Measurements from ENCODE around the gene CA6. TPM values are rescaled to one million over a fixed set of nuclear protein-coding genes. Genes with fewer than 3 reads are reported as not detected.

Gene CA6
- total RNA-seq, 2 donors from 2014 or later: not detected

DNA sequence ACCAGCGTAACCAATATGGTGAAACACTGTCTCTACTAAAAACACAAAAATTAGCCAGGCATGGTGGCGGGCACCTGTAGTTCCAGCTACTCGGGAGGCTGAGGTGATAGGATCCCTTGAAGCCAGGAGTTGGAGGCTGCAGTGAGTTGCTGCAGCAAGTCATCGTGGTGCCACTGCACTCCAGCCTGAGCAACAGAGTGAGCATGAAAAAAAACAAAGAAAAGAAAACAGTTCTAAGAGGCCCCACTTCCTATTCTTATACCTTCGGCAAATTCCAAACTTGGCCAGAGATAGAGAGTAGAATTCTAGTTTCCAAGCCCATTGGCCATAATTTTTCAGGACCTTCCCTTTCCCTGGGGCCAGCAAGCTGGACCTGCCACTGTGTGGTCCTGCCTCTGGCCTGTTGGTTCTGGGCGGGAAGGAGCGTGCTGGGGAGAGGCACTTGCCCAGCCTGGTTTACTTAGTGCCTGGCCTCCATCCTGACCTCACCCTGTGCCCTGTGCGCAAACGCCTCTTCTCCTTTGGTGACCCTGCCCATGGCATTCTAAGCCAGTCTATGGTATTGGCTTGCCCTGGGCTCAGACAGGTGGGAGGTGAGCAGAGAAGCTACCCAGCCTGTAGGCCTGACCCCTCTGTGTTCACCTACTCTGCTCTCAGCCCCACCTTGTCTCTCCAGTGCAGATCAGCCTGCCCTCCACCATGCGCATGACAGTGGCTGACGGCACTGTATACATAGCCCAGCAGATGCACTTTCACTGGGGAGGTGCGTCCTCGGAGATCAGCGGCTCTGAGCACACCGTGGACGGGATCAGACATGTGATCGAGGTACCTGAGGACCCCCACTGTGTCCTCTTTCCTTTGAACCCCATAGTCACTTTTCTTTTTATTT, 11.0 kb downstream of the CA6 start:
- DNase-seq: no peak
- TF ChIP-seq POLR2A (IDR thresholded peaks at IDR 0.05) (no peak), CTCF (IDR thresholded peaks at IDR 0.05) (no peak)
- 84 to 87% methylated on average over 14 to 17 of the region's 17 CpGs for WGBS, 2 donors
- Histone ChIP-seq H3K9me3 (no peaks in the 10 kb centered on the region), H3K36me3 (replicated peaks in 1 of 2; ENCODE audit: insufficient read depth in 1 of 2, low read depth in 2 of 2) (no peaks in the 10 kb centered on the region), H3K27ac (no peak overlapping the region), H3K4me1 (no peaks in the 10 kb centered on the region), H3K4me3 (no peak overlapping the region), H3K27me3 (no peaks in the 10 kb centered on the region)
- no peak for ATAC-seq
- intact Hi-C loops (cut with DNase I): no loop called here

DNA sequence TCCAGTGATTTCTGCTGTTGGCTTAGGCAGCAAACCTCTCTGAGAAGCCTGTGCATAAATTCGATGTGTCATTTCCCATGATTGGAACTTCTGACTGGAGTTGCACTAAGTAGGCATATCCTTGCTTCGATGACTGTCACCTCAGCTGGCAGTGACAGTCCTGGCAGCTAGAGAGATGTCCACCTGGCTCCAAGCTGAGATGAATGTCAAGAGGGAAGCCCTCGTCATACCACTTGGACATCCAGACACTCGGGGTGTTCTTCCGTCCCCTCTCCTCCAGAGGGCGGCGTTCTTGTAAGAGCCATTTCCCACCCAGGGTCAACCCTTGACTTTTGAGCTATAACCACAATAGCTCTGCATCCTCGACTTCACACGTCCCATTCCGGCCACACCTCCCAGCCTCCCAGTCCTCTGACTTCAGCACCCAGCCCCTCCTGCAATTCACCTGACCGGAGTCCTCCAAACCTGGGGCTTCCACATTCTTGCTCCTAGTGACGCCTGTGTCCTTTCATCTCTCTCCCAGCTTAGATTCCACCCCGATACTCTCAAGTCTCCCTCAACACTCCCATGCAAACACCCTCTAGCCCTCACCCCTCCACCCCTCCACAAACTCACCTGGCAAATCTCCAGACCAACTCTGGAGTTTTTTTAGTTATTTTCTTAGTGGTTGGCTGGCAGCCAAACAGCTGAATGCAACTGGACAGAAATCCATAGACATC, 17.3 kb downstream of the CA6 start:
- H3K36me3 ChIP-seq (replicated peaks in 1 of 2; ENCODE audit: insufficient read depth in 1 of 2, low read depth in 2 of 2): no peaks in the 10 kb centered on the region
- no peaks in the 10 kb centered on the region for H3K27me3 ChIP-seq
- intact Hi-C loops (cut with DNase I): no loop called here
- 23 to 35% methylated on average over 11 to 13 of the region's 13 CpGs for WGBS, 2 donors
- no peaks in the 10 kb centered on the region for H3K9me3 ChIP-seq
- ATAC-seq: no peak
- H3K4me3 ChIP-seq: no peak overlapping the region
- no peaks in the 10 kb centered on the region for H3K4me1 ChIP-seq
- DNase-seq: peak; percentile 18 to 45 (median 33)
- TF ChIP-seq POLR2A (IDR thresholded peaks at IDR 0.05) (no peak), CTCF (IDR thresholded peaks at IDR 0.05) (peak in 3 of 7 experiments; percentile 25 to 32 (median 28))
- no peak overlapping the region for H3K27ac ChIP-seq

- ATAC-seq (no peak), DNase-seq (no peak)
- TF ChIP-seq CTCF (IDR thresholded peaks at IDR 0.05): no peak
- TF ChIP-seq POLR2A (IDR thresholded peaks at IDR 0.05): no peak
- WGBS, 2 donors: 72 to 76% methylated on average over 8 of the region's 8 CpGs
- Histone ChIP-seq H3K4me3 (no peak overlapping the region), H3K9me3 (no peaks in the 10 kb centered on the region), H3K27me3 (no peaks in the 10 kb centered on the region), H3K27ac (no peak overlapping the region), H3K36me3 (replicated peaks in 1 of 2; ENCODE audit: insufficient read depth in 1 of 2, low read depth in 2 of 2) (no peaks in the 10 kb centered on the region), H3K4me1 (no peaks in the 10 kb centered on the region)
- intact Hi-C loops (cut with DNase I): no loop called here
Observed at GRCh38 chr1:8963963-8964362, 18.3 kb downstream of the CA6 start.

GRCh38 chr1:8965121-8965820, 19.6 kb downstream of the CA6 start:
- H3K9me3 ChIP-seq: no peaks in the 10 kb centered on the region
- H3K4me3 ChIP-seq: no peak overlapping the region
- no peaks in the 10 kb centered on the region for H3K27me3 ChIP-seq
- DNase-seq: no peak
- no peak overlapping the region for H3K27ac ChIP-seq
- intact Hi-C loops (cut with DNase I): no loop called here
- no peak for TF ChIP-seq CTCF (IDR thresholded peaks at IDR 0.05)
- no peak for TF ChIP-seq POLR2A (IDR thresholded peaks at IDR 0.05)
- 88 to 91% methylated on average over 16 of the region's 16 CpGs for WGBS, 2 donors
- H3K4me1 ChIP-seq: no peaks in the 10 kb centered on the region
- H3K36me3 ChIP-seq (replicated peaks in 1 of 2; ENCODE audit: insufficient read depth in 1 of 2, low read depth in 2 of 2): no peaks in the 10 kb centered on the region
- no peak for ATAC-seq
